Upper lobe of left lung (tissue), 6 donors: ENCODE data around the gene METTL22. TPM values are rescaled to one million over a fixed set of nuclear protein-coding genes. Genes with fewer than 3 reads are reported as not detected.

Experiments used
- ATAC-seq, 2 donors: fragments of 200-7000 bp; cut with Tn5 transposase; one replicate each; pipeline ENCODE4 v1.9.1; 2022; ENCODE audit warnings: mild to moderate bottlenecking in 2 of 2, moderate library complexity in 2 of 2; ENCODE audit not compliant: low FRiP score in 2 of 2
- DNase-seq, 2 donors: peaks; one replicate each; pipeline ENCODE4 v3.0.0-alpha.2; 2019 to 2020
- H3K27ac ChIP-seq, 4 donors: fragments of 200-600 bp; sonication (generic); one replicate each; pipeline ENCODE4 v1.5.1; 2016 to 2019
- H3K27me3 ChIP-seq, 4 donors: fragments of 200-600 bp; sonication (generic); one replicate each; pipeline ENCODE4 v1.5.1; 2017 to 2019
- H3K36me3 ChIP-seq, 4 donors: fragments of 200-600 bp; sonication (generic); one replicate each; pipeline ENCODE4 v1.5.1; 2016 to 2019
- H3K4me1 ChIP-seq, 4 donors: fragments of 200-600 bp; sonication (generic); one replicate each; pipeline ENCODE4 v1.5.1; 2018 to 2019
- H3K4me3 ChIP-seq, 4 donors: fragments of 200-600 bp; sonication (generic); one replicate each; pipeline ENCODE4 v1.5.1; 2017 to 2019; ENCODE audit warnings: mild to moderate bottlenecking in 2 of 4, moderate library complexity in 1 of 4
- H3K9me3 ChIP-seq, 4 donors: fragments of 200-600 bp; sonication (generic); one replicate each; pipeline ENCODE4 v1.5.1; 2018 to 2019
- EP300 ChIP-seq, 4 donors: sonication (generic); formaldehyde crosslinking; IDR thresholded peaks; one replicate each; pipeline ENCODE4 v1.5.1; 2017; ENCODE audit warnings: antibody characterized with exemption in 4 of 4, control low read depth in 2 of 4
- POLR2A ChIP-seq, 4 donors: fragments of 450-650 bp; IDR thresholded peaks; one replicate each; pipeline ENCODE4 v1.5.1; 2016 to 2017; ENCODE audit warnings: antibody characterized with exemption in 4 of 4, mild to moderate bottlenecking in 2 of 4
- POLR2AphosphoS5 ChIP-seq, 2 donors: sonication (generic); formaldehyde crosslinking; IDR thresholded peaks; one replicate each; pipeline ENCODE4 v1.5.1; 2017; ENCODE audit warnings: antibody characterized with exemption in 2 of 2
- WGBS, 2 donors: methylation state at CpG; one replicate each; pipeline ENCODE4 v1.1.5; 2017 to 2018; 5-methylcytosine and 5-hydroxymethylcytosine counted together
- total RNA-seq, 6 donors: library from RNA; depleted of rRNA in 4 of 6; stranded (reverse); fragments of >200 nt in 4 of 6; gene quantifications; one replicate each; pipeline versions ENCODE4 v1.1.0 to v1.2.1, GENCODE V29; 2016 to 2021
- TF ChIP-seq, protein P1 (sequence below), 6 experiments: fragments of 450-650 bp in 4 of 6; fragments of 200-600 bp in 2 of 6; sonication (generic) in 2 of 6; IDR thresholded peaks; one replicate each; pipeline ENCODE4 v1.5.1; 2016 to 2019; ENCODE audit warnings: antibody characterized with exemption in 6 of 6
- donor health status: DM: no; HTN: no; CAD: no; lungs with moderate emphysema.
- donor health status: DM: no; HTN: yes; CAD: no; lungs with severe emphysema.

METTL22 gene
- total RNA-seq, 6 donors from 2014 or later, result 22.3 to 118 (median 36.5) TPM

DNA sequence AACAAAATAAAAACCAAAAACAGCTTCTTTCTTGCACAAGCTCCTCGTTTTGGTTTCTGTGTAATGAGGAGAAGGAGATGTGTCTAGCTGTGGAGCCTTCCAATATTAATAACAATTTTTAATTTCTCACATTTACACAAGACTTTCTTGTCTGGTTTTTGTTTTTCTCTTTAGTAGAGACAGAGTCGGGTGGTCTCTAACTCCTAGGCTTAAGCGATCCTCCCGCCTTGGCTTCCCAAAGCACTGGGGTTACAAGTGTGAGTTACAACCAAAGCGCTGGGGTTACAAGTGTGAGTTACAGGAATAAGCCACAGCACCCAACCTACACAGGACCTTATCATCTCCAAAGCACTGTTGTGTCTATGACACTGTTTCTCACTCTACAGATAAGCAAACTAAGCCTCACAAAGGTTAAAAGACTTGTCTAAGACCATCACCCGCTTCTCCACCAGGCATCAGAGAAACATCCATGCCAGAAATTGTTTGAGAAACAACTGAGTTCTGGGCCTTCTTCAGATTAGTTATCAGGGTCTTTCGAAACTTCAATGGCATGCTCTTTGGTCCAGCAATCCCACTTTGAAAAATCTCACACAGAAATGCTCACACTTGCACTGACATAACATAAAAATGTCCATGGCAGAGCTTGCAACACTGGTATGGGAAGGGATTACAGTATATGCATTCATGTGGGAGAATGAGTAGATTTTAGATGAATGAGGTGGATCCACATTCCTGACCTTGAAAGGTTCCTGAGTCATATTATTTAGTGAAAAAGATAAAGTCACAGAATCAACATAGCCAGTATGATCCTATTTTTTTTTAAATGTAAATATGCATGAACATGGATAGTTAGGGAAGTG, 56.8 kb downstream of the METTL22 start:
- TF ChIP-seq POLR2A (IDR thresholded peaks at IDR 0.05) (no peak), POLR2AphosphoS5 (IDR thresholded peaks at IDR 0.05) (no peak), EP300 (IDR thresholded peaks at IDR 0.05) (no peak)
- TF ChIP-seq, protein P1, sequence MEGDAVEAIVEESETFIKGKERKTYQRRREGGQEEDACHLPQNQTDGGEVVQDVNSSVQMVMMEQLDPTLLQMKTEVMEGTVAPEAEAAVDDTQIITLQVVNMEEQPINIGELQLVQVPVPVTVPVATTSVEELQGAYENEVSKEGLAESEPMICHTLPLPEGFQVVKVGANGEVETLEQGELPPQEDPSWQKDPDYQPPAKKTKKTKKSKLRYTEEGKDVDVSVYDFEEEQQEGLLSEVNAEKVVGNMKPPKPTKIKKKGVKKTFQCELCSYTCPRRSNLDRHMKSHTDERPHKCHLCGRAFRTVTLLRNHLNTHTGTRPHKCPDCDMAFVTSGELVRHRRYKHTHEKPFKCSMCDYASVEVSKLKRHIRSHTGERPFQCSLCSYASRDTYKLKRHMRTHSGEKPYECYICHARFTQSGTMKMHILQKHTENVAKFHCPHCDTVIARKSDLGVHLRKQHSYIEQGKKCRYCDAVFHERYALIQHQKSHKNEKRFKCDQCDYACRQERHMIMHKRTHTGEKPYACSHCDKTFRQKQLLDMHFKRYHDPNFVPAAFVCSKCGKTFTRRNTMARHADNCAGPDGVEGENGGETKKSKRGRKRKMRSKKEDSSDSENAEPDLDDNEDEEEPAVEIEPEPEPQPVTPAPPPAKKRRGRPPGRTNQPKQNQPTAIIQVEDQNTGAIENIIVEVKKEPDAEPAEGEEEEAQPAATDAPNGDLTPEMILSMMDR (IDR thresholded peaks at IDR 0.05), result no peak
- ATAC-seq, result no peak
- WGBS, 2 donors, result 84 to 86% methylated on average over 7 of the region's 7 CpGs

DNA sequence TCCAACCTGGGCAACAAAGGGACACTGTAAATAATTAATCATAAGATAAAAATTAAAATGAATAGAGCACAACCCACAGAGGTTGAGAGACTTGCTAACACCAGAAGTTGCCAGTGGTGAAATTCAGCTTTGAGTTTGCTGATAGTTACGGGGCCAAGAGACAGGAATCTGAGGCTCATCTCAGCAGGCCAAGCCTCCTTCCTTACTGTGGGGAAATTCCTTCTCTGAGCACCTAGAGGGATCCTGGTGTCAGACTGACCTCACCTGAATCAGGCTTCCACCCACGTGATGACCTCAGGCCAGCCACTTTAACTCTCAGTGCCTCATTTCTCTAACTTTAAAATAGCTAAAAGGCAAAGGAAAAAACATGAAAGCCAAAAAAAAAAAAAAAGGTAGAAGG, 57.7 kb downstream of the METTL22 start:
- H3K4me1 ChIP-seq, result peaks cover 7 to 10% (median 8%) of the 10 kb centered on the region in 4 donors
- DNase-seq (no peak), ATAC-seq (no peak)
- H3K9me3 ChIP-seq, result no peaks in the 10 kb centered on the region
- no peaks in the 10 kb centered on the region for H3K36me3 ChIP-seq
- no peaks in the 10 kb centered on the region for H3K27me3 ChIP-seq
- H3K27ac ChIP-seq, result no peak overlapping the region
- no peak overlapping the region for H3K4me3 ChIP-seq
- WGBS, 2 donors, result 93 to 94% methylated on average over 2 of the region's 2 CpGs
- no peak for TF ChIP-seq POLR2A (IDR thresholded peaks at IDR 0.05)
- no peak for TF ChIP-seq EP300 (IDR thresholded peaks at IDR 0.05)
- no peak for TF ChIP-seq POLR2AphosphoS5 (IDR thresholded peaks at IDR 0.05)
- TF ChIP-seq, protein P1 (IDR thresholded peaks at IDR 0.05), result no peak

More for the DNA sequence above, 56.8 kb downstream of the METTL22 start:
- Histone ChIP-seq H3K27ac (no peak overlapping the region), H3K9me3 (no peaks in the 10 kb centered on the region), H3K36me3 (no peaks in the 10 kb centered on the region), H3K4me1 (peaks cover 7 to 15% (median 13%) of the 10 kb centered on the region in 4 donors), H3K27me3 (no peaks in the 10 kb centered on the region), H3K4me3 (no peak overlapping the region)
- DNase-seq, result no peak

DNA sequence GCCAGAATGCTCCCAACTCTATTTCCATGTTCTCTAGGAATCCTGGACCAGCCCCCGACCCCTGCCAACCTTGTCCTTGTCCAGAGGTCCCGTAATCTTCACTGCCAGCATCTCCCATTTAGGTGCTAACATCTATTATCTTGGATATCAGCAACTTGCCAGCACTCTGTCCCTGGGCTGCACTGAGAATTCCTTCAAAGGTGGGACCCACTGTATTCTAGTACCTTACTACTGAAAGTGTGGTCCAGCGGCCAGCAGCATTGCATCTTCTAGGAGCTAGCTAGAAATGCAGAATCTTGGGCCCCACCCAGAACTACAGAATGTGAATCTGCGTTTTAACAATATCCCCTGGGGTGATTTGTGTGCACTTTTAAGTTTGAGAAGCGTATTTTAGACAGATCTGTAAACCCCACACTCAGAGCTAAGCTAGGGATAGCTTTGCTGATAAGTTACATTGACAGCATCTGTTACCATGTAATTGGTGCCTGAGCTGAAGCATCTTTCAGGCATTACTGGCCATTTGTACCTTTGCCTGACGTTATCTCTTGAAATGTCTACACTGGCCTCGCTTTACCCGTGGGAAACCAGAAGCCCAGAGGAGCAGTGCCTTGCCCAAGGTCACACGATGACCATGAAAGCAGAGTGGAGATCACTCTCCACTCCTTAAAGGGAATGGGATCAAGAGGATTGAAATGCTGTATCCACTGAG, 61.2 kb downstream of the METTL22 start:
- Histone ChIP-seq H3K4me3 (no peak overlapping the region), H3K36me3 (no peaks in the 10 kb centered on the region), H3K4me1 (no peaks in the 10 kb centered on the region), H3K27ac (no peak overlapping the region), H3K27me3 (no peaks in the 10 kb centered on the region), H3K9me3 (no peaks in the 10 kb centered on the region)
- WGBS, 2 donors, result 82 to 95% methylated on average over 7 to 9 of the region's 9 CpGs
- no peak for DNase-seq
- TF ChIP-seq POLR2AphosphoS5 (IDR thresholded peaks at IDR 0.05) (no peak), EP300 (IDR thresholded peaks at IDR 0.05) (no peak), POLR2A (IDR thresholded peaks at IDR 0.05) (no peak)
- TF ChIP-seq, protein P1 (IDR thresholded peaks at IDR 0.05), result no peak
- no peak for ATAC-seq

DNA sequence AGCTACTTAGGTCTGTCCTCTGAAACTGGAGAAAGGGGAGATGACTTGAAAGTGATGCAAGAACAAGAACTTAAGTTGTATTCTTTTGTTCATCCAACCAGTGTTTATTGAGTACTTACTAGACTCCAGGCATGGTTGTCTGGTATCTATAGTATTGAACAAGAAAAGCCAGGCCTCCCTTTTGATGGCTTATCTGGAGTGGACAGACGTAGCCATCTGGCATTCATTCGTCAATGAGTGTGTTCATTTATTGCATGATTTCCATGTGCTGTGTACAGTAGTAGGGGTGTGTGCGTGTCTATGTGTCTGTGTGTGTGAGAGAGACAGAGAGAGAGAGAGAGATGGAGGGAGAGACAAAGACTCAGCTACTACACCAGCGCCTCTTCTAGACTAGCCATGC, 62.1 kb downstream of the METTL22 start:
- Histone ChIP-seq H3K36me3 (no peaks in the 10 kb centered on the region), H3K27me3 (no peaks in the 10 kb centered on the region), H3K27ac (no peak overlapping the region), H3K9me3 (no peaks in the 10 kb centered on the region), H3K4me1 (no peaks in the 10 kb centered on the region), H3K4me3 (no peak overlapping the region)
- DNase-seq (no peak), ATAC-seq (no peak)
- 65 to 73% methylated on average over 4 of the region's 4 CpGs for WGBS, 2 donors
- no peak for TF ChIP-seq EP300 (IDR thresholded peaks at IDR 0.05)
- TF ChIP-seq POLR2AphosphoS5 (IDR thresholded peaks at IDR 0.05), result no peak

GRCh38 chr16:8685617-8686016, 64.1 kb downstream of the METTL22 start:
- no peaks in the 10 kb centered on the region for H3K27me3 ChIP-seq
- ATAC-seq, result no peak

More at GRCh38 chr16:8685617-8686016, 64.1 kb downstream of the METTL22 start:
- H3K4me3 ChIP-seq, result no peak overlapping the region
- no peak overlapping the region for H3K27ac ChIP-seq
- 59 to 62% methylated on average over 3 of the region's 3 CpGs for WGBS, 2 donors
- no peak for DNase-seq
- TF ChIP-seq, protein P1 (IDR thresholded peaks at IDR 0.05), result no peak
- TF ChIP-seq POLR2AphosphoS5 (IDR thresholded peaks at IDR 0.05) (no peak), POLR2A (IDR thresholded peaks at IDR 0.05) (no peak), EP300 (IDR thresholded peaks at IDR 0.05) (no peak)
- no peaks in the 10 kb centered on the region for H3K36me3 ChIP-seq
- peaks cover 9 to 13% (median 11%) of the 10 kb centered on the region in 4 donors for H3K9me3 ChIP-seq
- H3K4me1 ChIP-seq, result no peaks in the 10 kb centered on the region
